BJ (cell line): ENCODE results near the gene KIF7. TPM values are rescaled to one million over a fixed set of nuclear protein-coding genes. Genes with fewer than 3 reads are reported as not detected.
"Not testable (repeated sequence)": the region's sequence is repeated elsewhere in the genome, so short reads cannot be mapped to it uniquely, and the experiment has no call there.

Source experiments
- CTCF ChIA-PET: fragments of 350-600 bp; formaldehyde crosslinking; extraction: SDS; loops from one replicate; lab custom pipeline; 2021; ENCODE audit warnings: antibody characterized with exemption, inconsistent platforms; lab: Yijun Ruan, JAX
- POLR2A ChIA-PET: fragments of 300-600 bp; sonication (Branson Sonifier 250); formaldehyde crosslinking; extraction: SDS; loops from one replicate; lab custom pipeline; 2021; ENCODE audit warnings: antibody characterized with exemption; lab: Charles Lee
- DNase-seq: peaks from one replicate; pipeline ENCODE4 v3.0.0-alpha.2; 2011; ENCODE audit warnings: low read depth
- H3K27me3 ChIP-seq: 2 replicates; pipeline ENCODE4 v1.6.0; 2011; ENCODE audit warnings: low read length; ENCODE audit not compliant: control insufficient read depth, insufficient read depth
- H3K36me3 ChIP-seq: 2 replicates; pipeline ENCODE4 v1.5.1; 2011; ENCODE audit warnings: low read length; ENCODE audit not compliant: control insufficient read depth, insufficient read depth
- H3K4me3 ChIP-seq: 2 replicates; pipeline ENCODE4 v1.5.1; 2011; ENCODE audit warnings: low read depth, mild to moderate bottlenecking, control low read depth, low read length
- CTCF ChIP-seq: IDR thresholded peaks from 2 replicates; pipeline ENCODE4 v1.5.1; 2011; ENCODE audit warnings: low read depth, mild to moderate bottlenecking, control low read depth, inconsistent platforms, low read length, moderate library complexity; ENCODE audit not compliant: insufficient read depth
- polyA plus RNA-seq: library from polyadenylated mRNA; depleted of rRNA; stranded (reverse); fragments of >200 nt; gene quantifications from 2 replicates; pipeline ENCODE4 v1.2.3, GENCODE V29; 2011

The KIF7 gene
- polyA plus RNA-seq, 1 experiment = 7.5 TPM

- CTCF ChIA-PET = interaction anchor here (0.9 kb wide), 1 partner anchor 10 kb away, joined by 3 read pairs; no protein-coding TSS in a partner anchor
- TF ChIP-seq CTCF = no peak
- H3K27me3 ChIP-seq = no peaks in the 10 kb centered on the region
- H3K4me3 ChIP-seq = no peak overlapping the region
- no peaks in the 10 kb centered on the region for H3K36me3 ChIP-seq
- no peak for DNase-seq
- POLR2A ChIA-PET = no interaction called here
These were observed 56.2 kb downstream of the KIF7 start for GRCh38 chr15:89599021-89599420.

GRCh38 chr15:89593018-89593417, 62.2 kb downstream of the KIF7 start:
- Histone ChIP-seq H3K4me3 (no peak overlapping the region), H3K36me3 (no peaks in the 10 kb centered on the region; the same call in 1 of the 2 replicates), H3K27me3 (no peaks in the 10 kb centered on the region)
- no peak for TF ChIP-seq CTCF
- no peak for DNase-seq
- ChIA-PET CTCF (interaction anchor here (0.7 kb wide), 1 partner anchor 492 kb away, joined by 3 read pairs; no protein-coding TSS in a partner anchor), POLR2A (no interaction called here)

- Histone ChIP-seq H3K4me3 (no peak overlapping the region), H3K36me3 (no peaks in the 10 kb centered on the region; the same call in 1 of the 2 replicates), H3K27me3 (no peaks in the 10 kb centered on the region)
- no peak for TF ChIP-seq CTCF
- ChIA-PET POLR2A (no interaction called here), CTCF (interaction anchor here (1.2 kb wide), 1 partner anchor 9 kb away, joined by 3 read pairs; no protein-coding TSS in a partner anchor)
- no peak for DNase-seq
These were observed 63.4 kb downstream of the KIF7 start for GRCh38 chr15:89591834-89592233.

GRCh38 chr15:89587955-89588354, 67.3 kb downstream of the KIF7 start:
- Histone ChIP-seq H3K4me3 (no peak overlapping the region), H3K36me3 (no peaks in the 10 kb centered on the region; the same call in 1 of the 2 replicates), H3K27me3 (no peaks in the 10 kb centered on the region)
- ChIA-PET POLR2A (no interaction called here), CTCF (no interaction called here)
- no peak for DNase-seq
- no peak for TF ChIP-seq CTCF

- POLR2A ChIA-PET = interaction anchor here (0.5 kb wide), 1 partner anchor 1285 kb away, joined by 5 read pairs; no protein-coding TSS in a partner anchor
- Histone ChIP-seq H3K27me3 (no peaks in the 10 kb centered on the region), H3K36me3 (peaks cover 1% of the 10 kb centered on the region; the same call in 1 of the 2 replicates), H3K4me3 (no peak overlapping the region)
- DNase-seq = no peak
- TF ChIP-seq CTCF = no peak
- CTCF ChIA-PET = no interaction called here
These were observed 68.6 kb downstream of the KIF7 start for GRCh38 chr15:89586651-89587050.

GRCh38 chr15:89580747-89581146, 74.5 kb downstream of the KIF7 start:
- DNase-seq, H3K36me3 ChIP-seq, POLR2A ChIA-PET, H3K27me3 ChIP-seq, CTCF ChIA-PET, H3K4me3 ChIP-seq: not testable (repeated sequence)
